ENCODE data around the gene METAP2. TPM values are rescaled to one million over a fixed set of nuclear protein-coding genes. Genes with fewer than 3 reads are reported as not detected.
"Not testable (repeated sequence)": the region's sequence is repeated elsewhere in the genome, so short reads cannot be mapped to it uniquely, and the experiment has no call there.

The METAP2 gene
- total RNA-seq, 1 donor from 2014 or later: 62.6 TPM

- Histone ChIP-seq H3K36me3 (no peaks in the 10 kb centered on the region), H3K4me3 (no peak overlapping the region), H3K4me1 (no peaks in the 10 kb centered on the region), H3K9me3 (peaks cover 15% of the 10 kb centered on the region), H3K27me3 (no peaks in the 10 kb centered on the region), H3K27ac (no peak overlapping the region)
- intact Hi-C loops (cut with DNase I): loop anchor here (5.0 kb wide), 1 partner anchor 947 kb away; no protein-coding TSS in a partner anchor
- TF ChIP-seq POLR2AphosphoS5 (IDR thresholded peaks at IDR 0.05; ENCODE audit: insufficient read depth in 1 of 2, low read depth in 1 of 2) (no peak), CTCF (IDR thresholded peaks at IDR 0.05) (no peak), POLR2A (IDR thresholded peaks at IDR 0.05) (no peak)
- no peak for DNase-seq (ENCODE audit: extremely low spot score in 2 of 2)
Observed at GRCh38 chr12:95460105-95460504, 13.8 kb upstream of the METAP2 start.

DNA sequence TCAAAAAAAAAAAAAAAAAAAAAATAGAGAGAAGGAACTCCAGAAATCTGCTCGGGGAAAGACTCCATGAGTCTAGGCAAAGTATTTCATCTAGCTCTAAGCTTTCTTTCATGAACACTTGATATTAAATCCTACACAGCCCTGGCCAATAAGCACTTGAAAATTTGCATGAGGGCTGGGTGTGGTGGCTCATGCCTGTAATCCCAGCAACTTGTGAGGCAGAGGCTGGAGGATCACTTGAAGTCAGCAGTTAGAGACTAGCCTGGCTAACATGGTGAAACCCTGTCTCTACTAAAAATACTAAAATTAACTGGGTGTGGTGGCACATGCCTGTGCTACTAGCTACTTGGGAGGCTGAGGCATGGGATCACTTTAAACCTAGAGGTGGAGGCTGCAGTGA, 13.1 kb upstream of the METAP2 start:
- no peak for DNase-seq (ENCODE audit: extremely low spot score in 2 of 2)
- intact Hi-C loops (cut with DNase I): loop anchor here (5.0 kb wide), 1 partner anchor 946 kb away; no protein-coding TSS in a partner anchor
- no peak for TF ChIP-seq POLR2A (IDR thresholded peaks at IDR 0.05)
- TF ChIP-seq POLR2AphosphoS5 (IDR thresholded peaks at IDR 0.05; ENCODE audit: insufficient read depth in 1 of 2, low read depth in 1 of 2): no peak
- TF ChIP-seq CTCF (IDR thresholded peaks at IDR 0.05): no peak
- Histone ChIP-seq H3K4me3 (no peak overlapping the region), H3K4me1 (no peaks in the 10 kb centered on the region), H3K36me3 (no peaks in the 10 kb centered on the region), H3K27me3 (no peaks in the 10 kb centered on the region), H3K27ac (no peak overlapping the region), H3K9me3 (peaks cover 15% of the 10 kb centered on the region)

DNA sequence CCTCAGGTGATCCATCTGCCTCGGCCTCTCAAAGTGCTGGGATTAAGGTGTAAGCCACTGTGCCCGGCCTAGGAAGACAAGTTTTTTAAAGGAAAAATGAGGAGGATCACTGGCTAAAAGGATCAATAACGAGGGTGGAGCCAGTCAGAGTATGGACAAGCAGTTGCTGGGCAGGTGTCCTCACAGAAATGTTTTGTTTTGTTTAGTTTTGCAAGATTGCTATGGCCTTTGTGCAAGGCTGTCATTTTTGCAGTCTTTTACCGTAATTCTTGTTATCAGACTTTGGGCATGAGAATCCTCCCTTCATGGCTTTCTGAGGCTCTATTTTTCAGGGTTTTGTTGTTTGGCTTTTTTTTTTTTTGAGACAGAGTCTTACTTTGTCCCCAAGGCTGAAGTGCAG, 11.9 kb upstream of the METAP2 start:
- no peaks in the 10 kb centered on the region for H3K27me3 ChIP-seq
- TF ChIP-seq CTCF (IDR thresholded peaks at IDR 0.05) (no peak), POLR2AphosphoS5 (IDR thresholded peaks at IDR 0.05; ENCODE audit: insufficient read depth in 1 of 2, low read depth in 1 of 2) (no peak), POLR2A (IDR thresholded peaks at IDR 0.05) (no peak)
- intact Hi-C loops (cut with DNase I): loop anchor here (5.0 kb wide), 1 partner anchor 945 kb away; no protein-coding TSS in a partner anchor
- H3K4me1 ChIP-seq: no peaks in the 10 kb centered on the region
- peaks cover 15% of the 10 kb centered on the region for H3K9me3 ChIP-seq
- no peak overlapping the region for H3K4me3 ChIP-seq
- H3K36me3 ChIP-seq: no peaks in the 10 kb centered on the region
- no peak for DNase-seq (ENCODE audit: extremely low spot score in 2 of 2)
- no peak overlapping the region for H3K27ac ChIP-seq

- H3K4me3 ChIP-seq: no peak overlapping the region
- TF ChIP-seq CTCF (IDR thresholded peaks at IDR 0.05): no peak
- TF ChIP-seq POLR2AphosphoS5 (IDR thresholded peaks at IDR 0.05; ENCODE audit: insufficient read depth in 1 of 2, low read depth in 1 of 2): no peak
- intact Hi-C loops (cut with DNase I): loop anchor here (5.0 kb wide), 1 partner anchor 945 kb away; no protein-coding TSS in a partner anchor
Observed at GRCh38 chr12:95462551-95462950, 11.4 kb upstream of the METAP2 start.

GRCh38 chr12:95463050-95463449, 10.9 kb upstream of the METAP2 start:
- no peak for DNase-seq (ENCODE audit: extremely low spot score in 2 of 2)
- Histone ChIP-seq H3K27me3 (no peaks in the 10 kb centered on the region), H3K27ac (no peak overlapping the region), H3K4me1 (no peaks in the 10 kb centered on the region), H3K9me3 (peaks cover 7% of the 10 kb centered on the region), H3K4me3 (no peak overlapping the region), H3K36me3 (no peaks in the 10 kb centered on the region)
- intact Hi-C loops (cut with DNase I): loop anchor here (5.0 kb wide), 1 partner anchor 944 kb away; no protein-coding TSS in a partner anchor
- no peak for TF ChIP-seq POLR2AphosphoS5 (IDR thresholded peaks at IDR 0.05; ENCODE audit: insufficient read depth in 1 of 2, low read depth in 1 of 2)
- TF ChIP-seq CTCF (IDR thresholded peaks at IDR 0.05): no peak
- TF ChIP-seq POLR2A (IDR thresholded peaks at IDR 0.05): no peak

More at GRCh38 chr12:95462551-95462950, 11.4 kb upstream of the METAP2 start:
- H3K27me3 ChIP-seq: no peaks in the 10 kb centered on the region
- H3K9me3 ChIP-seq: peaks cover 12% of the 10 kb centered on the region
- no peak overlapping the region for H3K27ac ChIP-seq
- no peak for DNase-seq (ENCODE audit: extremely low spot score in 2 of 2)
- no peaks in the 10 kb centered on the region for H3K36me3 ChIP-seq
- H3K4me1 ChIP-seq: no peaks in the 10 kb centered on the region

DNA sequence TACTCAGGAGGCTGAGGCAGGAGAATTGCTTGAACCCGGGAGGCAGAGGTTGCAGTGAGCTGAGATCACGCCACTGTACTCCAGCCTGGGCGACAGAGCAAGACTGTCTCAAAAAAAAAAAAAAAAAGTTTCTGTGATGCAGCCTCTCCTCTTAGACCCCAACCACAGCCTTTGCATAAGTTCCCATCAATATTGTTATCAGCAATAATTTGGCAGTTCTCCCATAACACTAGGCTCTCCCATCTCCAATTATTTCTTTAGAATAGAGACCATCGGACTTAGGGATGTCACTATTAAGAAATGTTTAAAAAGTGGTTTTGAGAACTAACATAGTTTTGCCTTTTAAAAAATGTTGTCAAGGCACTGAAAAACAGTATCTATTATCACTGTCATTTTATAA, 10.2 kb upstream of the METAP2 start:
- not testable (repeated sequence) for H3K9me3 ChIP-seq; H3K4me1 ChIP-seq; H3K36me3 ChIP-seq; DNase-seq (ENCODE audit: extremely low spot score in 2 of 2); H3K27ac ChIP-seq; H3K4me3 ChIP-seq; H3K27me3 ChIP-seq
- intact Hi-C loops (cut with DNase I): loop anchor here (5.0 kb wide), 1 partner anchor 944 kb away; no protein-coding TSS in a partner anchor
